Osteoblast (primary cell): ENCODE data around the gene KCND2. TPM values are rescaled to one million over a fixed set of nuclear protein-coding genes. Genes with fewer than 3 reads are reported as not detected.

ENCODE experiments used
- DNase-seq: peaks from one replicate; pipeline ENCODE4 v3.0.0; 2011; ENCODE audit warnings: low spot score, mixed read lengths; ENCODE audit not compliant: insufficient read length; ENCODE audit errors: missing footprints
- H2AFZ ChIP-seq: 2 replicates; pipeline ENCODE4 v1.6.0; 2011; ENCODE audit warnings: mild to moderate bottlenecking, low read length
- H3K27ac ChIP-seq: 2 replicates; pipeline ENCODE4 v1.5.1; 2011; ENCODE audit warnings: mild to moderate bottlenecking, low read depth, low read length, moderate library complexity
- H3K27me3 ChIP-seq: 2 replicates; pipeline ENCODE4 v1.6.0; 2012; ENCODE audit warnings: mild to moderate bottlenecking, control low read depth, inconsistent platforms, low read length, moderate library complexity; ENCODE audit not compliant: insufficient read depth
- H3K36me3 ChIP-seq: 2 replicates; pipeline ENCODE4 v1.5.1; 2011; ENCODE audit warnings: mild to moderate bottlenecking, low read length, control low read depth, moderate library complexity; ENCODE audit not compliant: insufficient read depth
- H3K4me1 ChIP-seq: 2 replicates; pipeline ENCODE4 v1.5.1; 2011; ENCODE audit warnings: mild to moderate bottlenecking, low read length, control low read depth, moderate library complexity; ENCODE audit not compliant: insufficient read depth
- H3K4me2 ChIP-seq: 2 replicates; pipeline ENCODE4 v1.6.0; 2011; ENCODE audit warnings: mild to moderate bottlenecking, low read length; ENCODE audit not compliant: insufficient read depth
- H3K4me3 ChIP-seq: fragments of 200-600 bp; sonication (generic); 3 replicates; pipeline ENCODE4 v1.5.1; 2012; ENCODE audit warnings: mild to moderate bottlenecking, low read length, inconsistent platforms; ENCODE audit not compliant: insufficient read depth
- H3K79me2 ChIP-seq: 2 replicates; pipeline ENCODE4 v1.6.0; 2012; ENCODE audit warnings: mild to moderate bottlenecking, low read length, control low read depth, inconsistent platforms; ENCODE audit not compliant: insufficient read depth
- H3K9me3 ChIP-seq: 2 replicates; pipeline ENCODE4 v1.5.1; 2011; ENCODE audit warnings: low read depth, low read length, control low read depth
- H4K20me1 ChIP-seq: 2 replicates; pipeline ENCODE4 v1.6.0; 2012; ENCODE audit warnings: mild to moderate bottlenecking, low read length, control low read depth; ENCODE audit not compliant: insufficient read depth
- total RNA-seq: library from RNA; depleted of rRNA; stranded (reverse); fragments of >200 nt; gene quantifications from 2 replicates; pipeline ENCODE4 v1.2.3, GENCODE V29; 2012
- TF ChIP-seq, protein P1 (sequence below): IDR thresholded peaks from 2 replicates; pipeline ENCODE4 v1.5.1; 2011; ENCODE audit warnings: mild to moderate bottlenecking, low read depth, low read length, moderate library complexity; ENCODE audit errors: extremely low read depth

KCND2 gene
- total RNA-seq, 1 donor, result 6.5 TPM

DNA sequence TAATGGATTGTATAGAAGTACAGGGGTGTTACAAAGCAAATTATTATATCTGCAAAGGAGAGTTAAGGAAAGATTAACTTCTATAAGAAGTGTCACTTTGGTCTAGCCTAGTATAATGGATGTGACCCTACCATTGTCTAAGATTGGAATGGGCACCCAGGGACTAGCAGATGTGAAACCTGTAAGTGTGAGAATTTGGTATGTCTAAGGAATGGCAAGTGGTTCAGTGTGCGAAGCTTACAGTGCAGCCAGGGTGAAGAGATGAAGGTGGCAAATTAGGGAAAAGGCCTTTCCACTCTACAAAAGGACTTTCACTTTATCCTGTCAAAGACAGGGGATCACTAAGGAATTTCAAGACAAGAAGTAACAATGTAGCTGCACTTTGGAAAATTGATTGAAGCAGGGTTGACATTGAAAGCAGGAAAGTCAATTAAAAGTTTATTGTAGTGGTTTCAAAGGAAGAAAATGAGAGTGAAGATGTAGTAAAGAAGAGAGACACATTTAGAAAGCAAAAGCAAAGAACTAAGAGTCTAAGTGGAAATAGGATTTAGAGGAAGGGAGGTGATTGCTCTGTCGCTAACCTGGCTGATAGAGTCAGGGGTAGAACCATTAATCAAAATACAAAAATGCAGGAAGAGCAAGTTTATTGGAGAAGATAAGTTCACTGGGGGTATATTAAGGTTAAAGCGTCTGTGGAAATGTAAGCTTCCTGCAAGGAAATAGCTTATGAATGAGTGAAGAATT, 47.4 kb downstream of the KCND2 start:
- H3K36me3 ChIP-seq, result no peaks in the 10 kb centered on the region
- H2AFZ ChIP-seq, result no peak overlapping the region
- no peak for DNase-seq
- no peak overlapping the region for H3K27ac ChIP-seq
- no peaks in the 10 kb centered on the region for H3K4me1 ChIP-seq
- no peaks in the 10 kb centered on the region for H4K20me1 ChIP-seq
- H3K79me2 ChIP-seq, result no peaks in the 10 kb centered on the region
- no peaks in the 10 kb centered on the region for H3K27me3 ChIP-seq
- no peak overlapping the region for H3K4me3 ChIP-seq
- H3K4me2 ChIP-seq, result no peak overlapping the region
- TF ChIP-seq, protein P1, sequence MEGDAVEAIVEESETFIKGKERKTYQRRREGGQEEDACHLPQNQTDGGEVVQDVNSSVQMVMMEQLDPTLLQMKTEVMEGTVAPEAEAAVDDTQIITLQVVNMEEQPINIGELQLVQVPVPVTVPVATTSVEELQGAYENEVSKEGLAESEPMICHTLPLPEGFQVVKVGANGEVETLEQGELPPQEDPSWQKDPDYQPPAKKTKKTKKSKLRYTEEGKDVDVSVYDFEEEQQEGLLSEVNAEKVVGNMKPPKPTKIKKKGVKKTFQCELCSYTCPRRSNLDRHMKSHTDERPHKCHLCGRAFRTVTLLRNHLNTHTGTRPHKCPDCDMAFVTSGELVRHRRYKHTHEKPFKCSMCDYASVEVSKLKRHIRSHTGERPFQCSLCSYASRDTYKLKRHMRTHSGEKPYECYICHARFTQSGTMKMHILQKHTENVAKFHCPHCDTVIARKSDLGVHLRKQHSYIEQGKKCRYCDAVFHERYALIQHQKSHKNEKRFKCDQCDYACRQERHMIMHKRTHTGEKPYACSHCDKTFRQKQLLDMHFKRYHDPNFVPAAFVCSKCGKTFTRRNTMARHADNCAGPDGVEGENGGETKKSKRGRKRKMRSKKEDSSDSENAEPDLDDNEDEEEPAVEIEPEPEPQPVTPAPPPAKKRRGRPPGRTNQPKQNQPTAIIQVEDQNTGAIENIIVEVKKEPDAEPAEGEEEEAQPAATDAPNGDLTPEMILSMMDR, result no peak
- no peaks in the 10 kb centered on the region for H3K9me3 ChIP-seq

DNA sequence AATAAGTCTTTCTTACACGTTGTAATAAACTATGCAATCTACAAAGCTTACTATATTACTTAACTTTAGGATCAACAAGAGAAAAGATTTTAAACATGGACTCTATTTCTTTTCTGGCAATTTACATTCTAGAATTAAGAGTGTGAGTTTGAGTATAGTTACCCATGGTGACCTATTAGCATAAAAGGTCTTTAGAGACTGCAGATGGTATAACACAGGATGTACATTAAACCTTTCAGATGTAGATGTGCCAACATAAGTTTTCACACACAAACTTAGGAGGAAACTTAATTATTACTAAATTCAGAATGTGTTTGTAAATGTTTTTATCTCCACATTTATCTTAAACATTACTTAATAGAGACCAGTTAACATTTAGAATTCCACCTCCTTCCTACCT, 54.1 kb downstream of the KCND2 start:
- H3K4me3 ChIP-seq, result no peak overlapping the region
- no peaks in the 10 kb centered on the region for H4K20me1 ChIP-seq
- TF ChIP-seq, protein P1, result no peak
- no peaks in the 10 kb centered on the region for H3K79me2 ChIP-seq
- H3K27me3 ChIP-seq, result no peaks in the 10 kb centered on the region
- no peaks in the 10 kb centered on the region for H3K9me3 ChIP-seq
- no peak overlapping the region for H3K27ac ChIP-seq
- H3K4me1 ChIP-seq, result no peaks in the 10 kb centered on the region
- no peak for DNase-seq
- H3K36me3 ChIP-seq, result no peaks in the 10 kb centered on the region
- no peak overlapping the region for H2AFZ ChIP-seq
- no peak overlapping the region for H3K4me2 ChIP-seq

DNA sequence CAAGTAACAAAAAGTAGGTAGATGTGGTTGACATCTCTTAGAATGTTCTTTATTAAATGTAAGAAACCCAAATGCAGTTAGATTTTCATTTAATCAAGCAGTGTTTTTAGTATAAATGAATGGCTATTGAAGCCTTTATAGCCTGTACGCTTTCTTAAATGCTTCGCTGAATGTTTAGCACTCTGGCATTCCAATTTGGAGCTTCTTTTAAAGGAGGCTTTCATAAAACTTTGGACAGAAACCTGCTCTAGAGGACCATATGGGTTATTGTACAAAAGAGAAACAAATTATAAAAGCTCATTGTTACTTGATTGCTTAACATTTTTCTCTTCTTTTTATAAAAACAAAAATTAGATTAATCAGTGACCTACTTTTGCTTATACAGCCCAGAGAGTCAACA, 59.5 kb downstream of the KCND2 start:
- DNase-seq, result no peak
- Histone ChIP-seq H3K27me3 (no peaks in the 10 kb centered on the region), H3K9me3 (no peaks in the 10 kb centered on the region), H3K4me1 (no peaks in the 10 kb centered on the region), H3K4me3 (no peak overlapping the region), H4K20me1 (no peaks in the 10 kb centered on the region), H3K4me2 (no peak overlapping the region), H2AFZ (no peak overlapping the region), H3K79me2 (no peaks in the 10 kb centered on the region), H3K36me3 (no peaks in the 10 kb centered on the region), H3K27ac (no peak overlapping the region)
- TF ChIP-seq, protein P1, result no peak

DNA sequence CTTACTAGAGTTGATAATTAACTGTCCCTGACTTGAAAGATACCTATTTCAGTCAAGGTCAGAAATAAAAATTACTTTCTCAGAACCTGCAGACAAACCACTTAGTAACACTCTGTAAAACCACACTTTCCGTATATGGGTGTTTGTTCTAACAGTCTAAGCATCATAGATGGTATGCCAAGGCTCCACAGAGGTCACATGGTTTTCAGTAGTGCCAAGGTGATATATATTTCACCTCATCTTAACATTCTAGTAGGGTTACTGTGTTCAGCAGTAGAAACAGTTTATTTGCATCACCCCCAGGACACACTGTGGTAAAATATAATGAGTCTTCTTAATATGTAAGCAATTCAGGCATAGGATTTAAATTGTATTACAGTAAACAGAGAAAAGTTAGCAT, 61.5 kb downstream of the KCND2 start:
- DNase-seq, result no peak
- TF ChIP-seq, protein P1, result no peak
- H2AFZ ChIP-seq, result no peak overlapping the region

More for the DNA sequence above, 61.5 kb downstream of the KCND2 start:
- H3K9me3 ChIP-seq, result no peaks in the 10 kb centered on the region
- H3K4me2 ChIP-seq, result no peak overlapping the region
- no peak overlapping the region for H3K4me3 ChIP-seq
- H3K27me3 ChIP-seq, result no peaks in the 10 kb centered on the region
- H3K4me1 ChIP-seq, result no peaks in the 10 kb centered on the region
- no peaks in the 10 kb centered on the region for H3K79me2 ChIP-seq
- no peak overlapping the region for H3K27ac ChIP-seq
- no peaks in the 10 kb centered on the region for H3K36me3 ChIP-seq
- no peaks in the 10 kb centered on the region for H4K20me1 ChIP-seq
